ENCODE measurements around the gene HIRIP3.

HIRIP3 gene

GRCh38 chr16:29974291-29975133 is 20.9 kb downstream of the HIRIP3 start:
- Histone ChIP-seq H3K4me3 (ENCODE audit: low read length in 2 of 2) (peak overlapping the region; percentile 91 to 95), H3K27ac (ENCODE audit: low read depth in 2 of 2, low read length in 2 of 2) (peak overlapping the region; percentile 89 to 92), H3K4me1 (ENCODE audit: control insufficient read depth in 2 of 2, insufficient read depth in 2 of 2, low read length in 2 of 2) (peaks cover 22 to 31% of the 10 kb centered on the region in 2 donors), H3K36me3 (ENCODE audit: control insufficient read depth in 2 of 2, insufficient read depth in 2 of 2, low read length in 2 of 2) (peaks cover 23 to 27% of the 10 kb centered on the region in 2 donors), H3K27me3 (ENCODE audit: control insufficient read depth in 2 of 2, insufficient read depth in 2 of 2, low read length in 2 of 2) (no peaks in the 10 kb centered on the region), H3K9me3 (ENCODE audit: control insufficient read depth in 2 of 2, low read length in 2 of 2) (no peaks in the 10 kb centered on the region), H3K9ac (ENCODE audit: low read depth in 1 of 2, low read length in 2 of 2) (peak overlapping the region; percentile 84 to 91)

GRCh38 chr16:29973384-29974246 is 21.8 kb downstream of the HIRIP3 start, which contains the start of gene TAOK2:
Gene TAOK2, plus strand, starts transcription at chr16:29973868. Its CDS starts 3,905 bp downstream, at chr16:29977773.
- Histone ChIP-seq H3K9me3 (ENCODE audit: control insufficient read depth in 2 of 2, low read length in 2 of 2) (no peaks in the 10 kb centered on the region), H3K9ac (ENCODE audit: low read depth in 1 of 2, low read length in 2 of 2) (peak within 1 kb of the TSS; percentile 84 to 91), H3K4me3 (ENCODE audit: low read length in 2 of 2) (peak within 1 kb of the TSS; percentile 91 to 95), H3K4me1 (ENCODE audit: control insufficient read depth in 2 of 2, insufficient read depth in 2 of 2, low read length in 2 of 2) (peaks cover 22 to 31% of the 10 kb centered on the region in 2 donors), H3K27ac (ENCODE audit: low read depth in 2 of 2, low read length in 2 of 2) (peak within 1 kb of the TSS; percentile 89 to 92), H3K27me3 (ENCODE audit: control insufficient read depth in 2 of 2, insufficient read depth in 2 of 2, low read length in 2 of 2) (no peaks in the 10 kb centered on the region), H3K36me3 (ENCODE audit: control insufficient read depth in 2 of 2, insufficient read depth in 2 of 2, low read length in 2 of 2) (peaks cover 18 to 23% of the 10 kb centered on the region in 2 donors)

GRCh38 chr16:29972992-29973383 is 22.4 kb downstream of the HIRIP3 start:
- Histone ChIP-seq H3K9ac (ENCODE audit: low read depth in 1 of 2, low read length in 2 of 2) (no peak overlapping the region), H3K36me3 (ENCODE audit: control insufficient read depth in 2 of 2, insufficient read depth in 2 of 2, low read length in 2 of 2) (peaks cover 18 to 23% of the 10 kb centered on the region in 2 donors), H3K27ac (ENCODE audit: low read depth in 2 of 2, low read length in 2 of 2) (peak overlapping the region; percentile 5 to 92), H3K27me3 (ENCODE audit: control insufficient read depth in 2 of 2, insufficient read depth in 2 of 2, low read length in 2 of 2) (no peaks in the 10 kb centered on the region), H3K4me1 (ENCODE audit: control insufficient read depth in 2 of 2, insufficient read depth in 2 of 2, low read length in 2 of 2) (peaks cover 22 to 31% of the 10 kb centered on the region in 2 donors), H3K4me3 (ENCODE audit: low read length in 2 of 2) (peak overlapping the region; percentile 52 to 95), H3K9me3 (ENCODE audit: control insufficient read depth in 2 of 2, low read length in 2 of 2) (no peaks in the 10 kb centered on the region)

- Histone ChIP-seq H3K4me3 (ENCODE audit: low read length in 2 of 2) (no peak overlapping the region), H3K27me3 (ENCODE audit: control insufficient read depth in 2 of 2, insufficient read depth in 2 of 2, low read length in 2 of 2) (no peaks in the 10 kb centered on the region), H3K36me3 (ENCODE audit: control insufficient read depth in 2 of 2, insufficient read depth in 2 of 2, low read length in 2 of 2) (peaks cover 18 to 21% of the 10 kb centered on the region in 2 donors), H3K27ac (ENCODE audit: low read depth in 2 of 2, low read length in 2 of 2) (no peak overlapping the region), H3K9me3 (ENCODE audit: control insufficient read depth in 2 of 2, low read length in 2 of 2) (no peaks in the 10 kb centered on the region), H3K4me1 (ENCODE audit: control insufficient read depth in 2 of 2, insufficient read depth in 2 of 2, low read length in 2 of 2) (peaks cover 22 to 31% of the 10 kb centered on the region in 2 donors), H3K9ac (ENCODE audit: low read depth in 1 of 2, low read length in 2 of 2) (no peak overlapping the region)
Measured at GRCh38 chr16:29972500-29972899, 22.9 kb downstream of the HIRIP3 start.

GRCh38 chr16:29971304-29971703 is 24.1 kb downstream of the HIRIP3 start:
- Histone ChIP-seq H3K9ac (ENCODE audit: low read depth in 1 of 2, low read length in 2 of 2) (no peak overlapping the region), H3K4me3 (ENCODE audit: low read length in 2 of 2) (no peak overlapping the region), H3K4me1 (ENCODE audit: control insufficient read depth in 2 of 2, insufficient read depth in 2 of 2, low read length in 2 of 2) (peaks cover 20 to 29% of the 10 kb centered on the region in 2 donors), H3K36me3 (ENCODE audit: control insufficient read depth in 2 of 2, insufficient read depth in 2 of 2, low read length in 2 of 2) (peaks cover 18 to 21% of the 10 kb centered on the region in 2 donors), H3K9me3 (ENCODE audit: control insufficient read depth in 2 of 2, low read length in 2 of 2) (no peaks in the 10 kb centered on the region), H3K27me3 (ENCODE audit: control insufficient read depth in 2 of 2, insufficient read depth in 2 of 2, low read length in 2 of 2) (no peaks in the 10 kb centered on the region), H3K27ac (ENCODE audit: low read depth in 2 of 2, low read length in 2 of 2) (no peak overlapping the region)

- Histone ChIP-seq H3K36me3 (ENCODE audit: control insufficient read depth in 2 of 2, insufficient read depth in 2 of 2, low read length in 2 of 2) (peaks cover 18 to 21% of the 10 kb centered on the region in 2 donors), H3K27me3 (ENCODE audit: control insufficient read depth in 2 of 2, insufficient read depth in 2 of 2, low read length in 2 of 2) (no peaks in the 10 kb centered on the region), H3K4me3 (ENCODE audit: low read length in 2 of 2) (no peak overlapping the region), H3K4me1 (ENCODE audit: control insufficient read depth in 2 of 2, insufficient read depth in 2 of 2, low read length in 2 of 2) (peaks cover 2 to 6% of the 10 kb centered on the region in 2 donors), H3K27ac (ENCODE audit: low read depth in 2 of 2, low read length in 2 of 2) (no peak overlapping the region), H3K9ac (ENCODE audit: low read depth in 1 of 2, low read length in 2 of 2) (no peak overlapping the region), H3K9me3 (ENCODE audit: control insufficient read depth in 2 of 2, low read length in 2 of 2) (no peaks in the 10 kb centered on the region)
Measured at GRCh38 chr16:29968205-29968604, 27.2 kb downstream of the HIRIP3 start.

- Histone ChIP-seq H3K27me3 (ENCODE audit: control insufficient read depth in 2 of 2, insufficient read depth in 2 of 2, low read length in 2 of 2) (no peaks in the 10 kb centered on the region), H3K4me3 (ENCODE audit: low read length in 2 of 2) (peak overlapping the region; percentile 81 to 90), H3K9me3 (ENCODE audit: control insufficient read depth in 2 of 2, low read length in 2 of 2) (no peaks in the 10 kb centered on the region), H3K27ac (ENCODE audit: low read depth in 2 of 2, low read length in 2 of 2) (peak overlapping the region; percentile 91 to 94), H3K9ac (ENCODE audit: low read depth in 1 of 2, low read length in 2 of 2) (peak overlapping the region; percentile 76 to 90), H3K36me3 (ENCODE audit: control insufficient read depth in 2 of 2, insufficient read depth in 2 of 2, low read length in 2 of 2) (peaks cover 4% of the 10 kb centered on the region in 2 donors), H3K4me1 (ENCODE audit: control insufficient read depth in 2 of 2, insufficient read depth in 2 of 2, low read length in 2 of 2) (peaks cover 18 to 20% of the 10 kb centered on the region in 2 donors)
Measured at GRCh38 chr16:29963021-29963743, 32.2 kb downstream of the HIRIP3 start.

- Histone ChIP-seq H3K27me3 (ENCODE audit: control insufficient read depth in 2 of 2, insufficient read depth in 2 of 2, low read length in 2 of 2) (no peaks in the 10 kb centered on the region), H3K36me3 (ENCODE audit: control insufficient read depth in 2 of 2, insufficient read depth in 2 of 2, low read length in 2 of 2) (no peaks in the 10 kb centered on the region), H3K27ac (ENCODE audit: low read depth in 2 of 2, low read length in 2 of 2) (peak overlapping the region; percentile 91 to 94), H3K9ac (ENCODE audit: low read depth in 1 of 2, low read length in 2 of 2) (peak overlapping the region; percentile 76 to 90), H3K4me3 (ENCODE audit: low read length in 2 of 2) (peak overlapping the region; percentile 81 to 90), H3K9me3 (ENCODE audit: control insufficient read depth in 2 of 2, low read length in 2 of 2) (no peaks in the 10 kb centered on the region), H3K4me1 (ENCODE audit: control insufficient read depth in 2 of 2, insufficient read depth in 2 of 2, low read length in 2 of 2) (peaks cover 18 to 20% of the 10 kb centered on the region in 2 donors)
Measured at GRCh38 chr16:29962344-29962994, 32.9 kb downstream of the HIRIP3 start.
